Skin of body (tissue), 2 donors: ENCODE measurements around the gene RNH1. TPM values are rescaled to one million over a fixed set of nuclear protein-coding genes. Genes with fewer than 3 reads are reported as not detected.

Source experiments
- DNase-seq: peaks from one replicate; lab custom pipeline; 2025; lab: John Stamatoyannopoulos, UW
- total RNA-seq: library from RNA; depleted of rRNA; stranded (reverse); fragments of >200 nt; gene quantifications from one replicate; pipeline ENCODE4 v1.2.3, GENCODE V29; 2014

Gene RNH1
- 83.8 TPM for total RNA-seq

GRCh38 chr11:506995-507726 is at the start of gene RNH1:
TSS of gene RNH1 (minus strand) at chr11:507242. CDS start at chr11:502162, 5,080 bp downstream.
- peak; percentile 95 for DNase-seq

- DNase-seq = no peak
These were observed 49.0 kb upstream of the RNH1 start for GRCh38 chr11:555780-556661.

- no peak for DNase-seq
These were observed 48.3 kb upstream of the RNH1 start for GRCh38 chr11:555227-555779.

GRCh38 chr11:554428-555226 is 47.6 kb upstream of the RNH1 start:
- no peak for DNase-seq

- no peak for DNase-seq
These were observed 46.9 kb upstream of the RNH1 start for GRCh38 chr11:553988-554340.

- DNase-seq = no peak
These were observed 46.3 kb upstream of the RNH1 start for GRCh38 chr11:553083-553987.

GRCh38 chr11:551596-551995 is 44.6 kb upstream of the RNH1 start:
- no peak for DNase-seq

- no peak for DNase-seq
These were observed 44.1 kb upstream of the RNH1 start for GRCh38 chr11:551131-551530.

GRCh38 chr11:550746-551085 is 43.7 kb upstream of the RNH1 start:
- no peak for DNase-seq

GRCh38 chr11:550021-550745 is 43.1 kb upstream of the RNH1 start:
- DNase-seq = no peak

GRCh38 chr11:548700-549603 is 41.9 kb upstream of the RNH1 start:
- DNase-seq = no peak

GRCh38 chr11:545171-545570 is 38.1 kb upstream of the RNH1 start:
- DNase-seq = no peak

- no peak for DNase-seq
These were observed 37.8 kb upstream of the RNH1 start for GRCh38 chr11:544817-545166.

- DNase-seq = no peak
These were observed 34.4 kb upstream of the RNH1 start for GRCh38 chr11:541433-541885.

GRCh38 chr11:540583-541432 is 33.8 kb upstream of the RNH1 start:
- DNase-seq = no peak

GRCh38 chr11:539971-540481 is 33.0 kb upstream of the RNH1 start:
- DNase-seq = no peak

- no peak for DNase-seq
These were observed 31.5 kb upstream of the RNH1 start for GRCh38 chr11:538431-539051.
